ENCODE data around the gene SESN3.

DNA sequence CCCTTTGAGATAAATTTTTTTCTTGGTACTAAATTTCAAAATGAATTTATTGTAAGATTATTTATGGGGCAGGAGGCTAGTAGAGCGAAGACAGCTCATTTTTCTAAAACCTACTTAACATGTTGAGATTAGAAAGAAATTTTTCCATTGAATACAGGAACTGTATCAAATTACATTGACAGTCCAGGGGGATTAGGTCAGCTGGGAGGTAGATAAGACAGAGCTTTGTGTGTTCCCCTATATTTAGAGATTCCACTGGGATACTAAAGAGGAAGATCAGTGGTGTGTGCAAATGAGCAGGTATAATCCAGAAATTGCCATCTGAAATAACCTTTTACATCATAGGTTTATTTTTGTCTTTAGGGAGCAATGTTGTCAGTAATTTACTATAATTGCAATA, 109.3 kb downstream of the SESN3 start:
- TF ChIP-seq, protein P1, sequence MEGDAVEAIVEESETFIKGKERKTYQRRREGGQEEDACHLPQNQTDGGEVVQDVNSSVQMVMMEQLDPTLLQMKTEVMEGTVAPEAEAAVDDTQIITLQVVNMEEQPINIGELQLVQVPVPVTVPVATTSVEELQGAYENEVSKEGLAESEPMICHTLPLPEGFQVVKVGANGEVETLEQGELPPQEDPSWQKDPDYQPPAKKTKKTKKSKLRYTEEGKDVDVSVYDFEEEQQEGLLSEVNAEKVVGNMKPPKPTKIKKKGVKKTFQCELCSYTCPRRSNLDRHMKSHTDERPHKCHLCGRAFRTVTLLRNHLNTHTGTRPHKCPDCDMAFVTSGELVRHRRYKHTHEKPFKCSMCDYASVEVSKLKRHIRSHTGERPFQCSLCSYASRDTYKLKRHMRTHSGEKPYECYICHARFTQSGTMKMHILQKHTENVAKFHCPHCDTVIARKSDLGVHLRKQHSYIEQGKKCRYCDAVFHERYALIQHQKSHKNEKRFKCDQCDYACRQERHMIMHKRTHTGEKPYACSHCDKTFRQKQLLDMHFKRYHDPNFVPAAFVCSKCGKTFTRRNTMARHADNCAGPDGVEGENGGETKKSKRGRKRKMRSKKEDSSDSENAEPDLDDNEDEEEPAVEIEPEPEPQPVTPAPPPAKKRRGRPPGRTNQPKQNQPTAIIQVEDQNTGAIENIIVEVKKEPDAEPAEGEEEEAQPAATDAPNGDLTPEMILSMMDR (IDR thresholded peaks at IDR 0.05; ENCODE audit: low read depth, low read length, poor library complexity, severe bottlenecking): no peak
- no peak for TF ChIP-seq EZH2phosphoT487 (IDR thresholded peaks at IDR 0.05; ENCODE audit: borderline replicate concordance, low read length)

Data from DOHH2 (cell line).